CD4-positive, alpha-beta T cell treated with Interleukin-6 for 4 hours (primary cell): ENCODE data around the gene RNF112.
"Not testable (repeated sequence)": the region's sequence is repeated elsewhere in the genome, so short reads cannot be mapped to it uniquely, and the experiment has no call there.

Source experiments
- DNase-seq: peaks from one replicate; pipeline ENCODE4 v3.0.0-alpha.2; 2020; ENCODE audit warnings: mixed read lengths

Gene RNF112

GRCh38 chr17:19415806-19416775, 5.1 kb downstream of the RNF112 start:
- no peak for DNase-seq

DNA sequence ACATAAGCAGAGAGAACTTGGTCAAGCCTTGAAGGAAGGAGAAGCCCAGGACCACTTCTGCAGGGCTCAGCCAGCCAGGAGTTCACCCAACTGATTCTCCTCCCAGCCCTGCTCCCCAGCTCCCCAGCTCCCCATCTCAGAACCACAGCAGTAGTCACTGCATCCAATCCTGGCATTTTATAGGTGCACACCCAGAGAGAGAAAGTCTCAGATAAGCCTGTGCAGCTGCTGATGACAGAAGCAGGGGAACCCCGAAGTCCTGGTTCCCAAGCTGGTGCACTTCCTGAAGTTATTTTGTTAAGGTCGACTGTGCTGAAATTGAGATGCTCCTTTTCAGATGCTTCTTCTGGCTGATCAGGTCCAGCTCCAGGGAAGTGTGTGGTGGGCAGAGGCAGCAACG, 6.6 kb downstream of the RNF112 start:
- no peak for DNase-seq

GRCh38 chr17:19418251-19418992, 7.4 kb downstream of the RNF112 start:
- DNase-seq = peak; percentile 4

GRCh38 chr17:19421219-19421618, 10.2 kb downstream of the RNF112 start:
- DNase-seq = no peak

DNA sequence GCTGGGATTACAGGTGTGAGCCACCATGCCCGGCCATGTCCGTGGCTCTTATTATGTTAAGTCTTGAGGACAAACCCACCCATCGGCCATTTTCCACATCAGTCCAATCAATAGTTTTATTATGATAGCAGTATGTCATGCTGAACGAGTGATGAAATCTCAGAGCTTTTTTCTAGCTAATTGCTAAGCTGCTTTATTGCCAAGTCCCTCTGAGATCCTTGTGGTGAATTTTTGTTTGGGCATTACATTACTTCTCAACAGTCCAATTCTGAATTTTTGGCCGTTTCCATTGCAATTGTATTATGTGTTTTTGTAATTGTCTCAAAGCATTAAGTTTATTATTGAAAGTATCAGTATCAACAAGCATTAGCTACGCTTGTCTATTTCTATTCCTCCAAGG, 10.9 kb downstream of the RNF112 start:
- DNase-seq = no peak

GRCh38 chr17:19424934-19425868, 14.2 kb downstream of the RNF112 start:
- no peak for DNase-seq

DNA sequence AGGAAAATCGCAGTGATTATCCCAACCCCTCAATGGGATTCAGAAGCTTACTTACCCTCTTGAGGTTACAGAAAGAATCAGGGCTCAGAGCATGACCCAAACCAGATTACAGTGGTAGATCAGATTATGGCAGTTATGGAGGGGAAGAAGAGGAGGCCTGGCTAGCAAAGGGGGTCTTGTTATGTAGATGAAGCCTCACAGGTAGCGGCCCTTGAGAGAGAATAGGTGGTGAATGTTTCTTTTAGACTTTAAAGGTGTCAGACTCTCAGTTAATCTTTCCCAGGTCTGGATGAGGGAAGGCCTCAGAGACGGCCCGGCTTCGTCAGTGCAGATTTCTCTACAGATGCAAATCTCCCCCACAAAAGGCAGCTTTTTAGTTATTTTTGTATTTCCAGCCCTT, 15.6 kb downstream of the RNF112 start:
- DNase-seq = no peak

- DNase-seq = no peak
These were observed 20.7 kb downstream of the RNF112 start for GRCh38 chr17:19431691-19432090.

- no peak for DNase-seq
These were observed 22.2 kb downstream of the RNF112 start for GRCh38 chr17:19433255-19433654.

GRCh38 chr17:19433727-19434340, 22.8 kb downstream of the RNF112 start:
- DNase-seq = no peak

DNA sequence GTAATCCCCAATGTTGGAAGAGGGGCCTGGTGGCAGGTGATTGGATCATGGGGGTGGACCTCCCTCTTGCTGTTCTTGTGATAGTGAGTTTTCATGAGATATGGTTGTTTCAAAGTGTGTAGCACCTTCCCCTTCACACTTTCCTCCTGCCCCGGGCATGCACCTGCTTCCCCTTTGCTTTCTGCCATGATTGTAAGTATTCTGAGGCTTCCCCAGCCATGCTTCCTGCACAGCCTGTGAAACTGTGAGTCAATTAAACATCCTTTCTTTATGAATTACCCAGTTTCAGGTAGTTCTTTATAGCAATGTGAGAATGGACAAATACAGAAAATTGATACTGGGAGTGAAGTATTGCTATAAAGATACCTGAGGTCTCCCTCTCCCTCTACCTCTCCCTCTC, 29.4 kb downstream of the RNF112 start:
- DNase-seq = no peak

- not testable (repeated sequence) for DNase-seq
These were observed 30.3 kb downstream of the RNF112 start for GRCh38 chr17:19441288-19441687.

GRCh38 chr17:19442731-19443130, 31.7 kb downstream of the RNF112 start:
- DNase-seq = no peak

- DNase-seq = no peak
These were observed 32.1 kb downstream of the RNF112 start for GRCh38 chr17:19443148-19443547.

GRCh38 chr17:19445105-19445504, 34.1 kb downstream of the RNF112 start:
- DNase-seq = no peak

DNA sequence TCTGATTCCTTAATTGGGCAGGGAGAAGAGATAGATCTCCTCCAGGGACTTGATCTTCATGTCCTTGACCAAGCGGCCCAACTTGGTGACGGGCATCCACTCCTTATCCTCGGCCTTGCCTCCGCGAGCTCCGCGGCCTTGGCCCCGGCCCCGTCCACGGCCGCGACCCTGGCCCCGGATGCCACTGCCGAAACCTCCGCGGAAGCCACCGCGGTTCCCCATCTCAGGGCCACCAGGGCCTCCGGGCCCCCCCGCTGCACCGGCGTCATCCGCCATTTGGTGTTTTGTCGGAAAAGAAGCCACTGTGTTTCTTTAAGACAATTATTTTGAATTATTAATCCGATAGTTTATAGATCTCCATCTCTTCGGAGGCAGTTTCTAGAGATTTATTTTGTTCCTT, 35.5 kb downstream of the RNF112 start:
- DNase-seq = not testable (repeated sequence)

DNA sequence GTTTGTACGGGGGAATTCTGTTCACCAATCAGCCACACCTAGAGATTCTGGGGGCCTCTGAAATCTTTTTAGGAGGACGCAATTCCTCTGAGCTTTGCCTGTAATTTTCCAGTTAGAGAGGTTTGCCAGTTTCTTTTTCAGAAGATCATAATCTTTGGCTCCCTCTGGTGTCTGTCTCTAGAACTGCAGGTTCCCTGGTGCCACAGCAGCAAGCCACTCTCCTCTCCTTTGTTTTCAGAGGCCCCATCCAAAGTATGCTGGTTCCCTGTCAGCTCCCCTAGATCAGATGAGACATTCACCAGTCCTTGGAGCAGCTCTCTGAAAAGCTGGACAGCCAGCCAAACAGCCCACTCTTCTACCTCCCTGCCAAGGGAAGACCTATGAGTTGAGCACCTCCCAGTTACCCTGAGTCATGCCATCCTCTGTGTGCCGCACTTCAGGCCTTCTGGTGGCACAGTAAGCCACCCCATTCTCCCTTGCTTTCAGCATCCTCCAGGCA, 36.1 kb downstream of the RNF112 start:
- peak; percentile 80 for DNase-seq

DNA sequence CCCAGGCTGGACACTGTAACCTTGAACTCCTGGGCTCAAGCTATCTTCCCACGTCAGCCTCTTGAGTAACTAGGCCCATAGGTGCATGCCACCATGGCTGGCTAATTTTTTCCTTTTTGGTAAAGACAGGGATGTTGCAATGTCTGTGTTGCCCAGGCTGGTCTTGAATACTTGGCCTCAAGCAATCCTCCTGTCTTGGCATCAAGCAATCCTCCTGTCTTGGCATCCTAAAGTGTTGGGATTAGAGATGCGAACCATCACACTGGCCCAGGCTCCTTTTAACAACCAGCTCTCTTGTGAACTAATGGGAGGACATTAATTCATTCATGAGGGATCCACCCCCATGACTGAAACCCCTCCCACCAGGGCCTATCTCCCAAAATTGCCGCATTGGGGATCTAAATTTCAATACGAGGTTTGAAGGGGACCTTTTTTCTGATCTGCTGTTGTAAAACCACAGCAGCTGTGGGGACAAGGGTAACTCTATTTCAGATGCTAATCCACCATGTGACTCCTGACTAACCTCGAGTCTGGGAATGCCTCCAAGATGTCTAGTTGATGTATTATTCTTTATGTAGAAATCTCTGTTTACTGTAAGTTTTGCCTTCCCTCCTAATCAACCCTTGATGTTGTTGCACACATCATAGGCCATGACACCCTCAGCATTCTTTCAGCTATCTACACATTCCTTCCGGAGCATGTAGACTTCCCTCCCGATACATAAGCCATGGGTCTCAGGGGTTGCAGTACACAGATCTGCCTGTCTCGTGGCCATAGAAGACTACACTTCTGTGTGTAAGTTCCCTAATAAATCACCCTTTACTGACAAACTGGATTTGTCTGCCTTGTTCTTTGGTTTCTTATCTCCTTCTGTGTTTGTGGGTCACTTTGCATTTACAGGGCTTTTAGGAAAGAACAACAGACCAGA, 37.6 kb downstream of the RNF112 start:
- no peak for DNase-seq

GRCh38 chr17:19449656-19450055, 38.6 kb downstream of the RNF112 start:
- DNase-seq = no peak

- no peak for DNase-seq
These were observed 42.3 kb downstream of the RNF112 start for GRCh38 chr17:19453296-19453695.

- DNase-seq = no peak
These were observed 43.0 kb downstream of the RNF112 start for GRCh38 chr17:19454074-19454473.
